ENCODE results near the gene VRK2.

Gene VRK2

GRCh38 chr2:58030771-58031170 lies 15.8 kb upstream of the VRK2 start:
- no peak for TF ChIP-seq CTCF (IDR thresholded peaks at IDR 0.05)

DNA sequence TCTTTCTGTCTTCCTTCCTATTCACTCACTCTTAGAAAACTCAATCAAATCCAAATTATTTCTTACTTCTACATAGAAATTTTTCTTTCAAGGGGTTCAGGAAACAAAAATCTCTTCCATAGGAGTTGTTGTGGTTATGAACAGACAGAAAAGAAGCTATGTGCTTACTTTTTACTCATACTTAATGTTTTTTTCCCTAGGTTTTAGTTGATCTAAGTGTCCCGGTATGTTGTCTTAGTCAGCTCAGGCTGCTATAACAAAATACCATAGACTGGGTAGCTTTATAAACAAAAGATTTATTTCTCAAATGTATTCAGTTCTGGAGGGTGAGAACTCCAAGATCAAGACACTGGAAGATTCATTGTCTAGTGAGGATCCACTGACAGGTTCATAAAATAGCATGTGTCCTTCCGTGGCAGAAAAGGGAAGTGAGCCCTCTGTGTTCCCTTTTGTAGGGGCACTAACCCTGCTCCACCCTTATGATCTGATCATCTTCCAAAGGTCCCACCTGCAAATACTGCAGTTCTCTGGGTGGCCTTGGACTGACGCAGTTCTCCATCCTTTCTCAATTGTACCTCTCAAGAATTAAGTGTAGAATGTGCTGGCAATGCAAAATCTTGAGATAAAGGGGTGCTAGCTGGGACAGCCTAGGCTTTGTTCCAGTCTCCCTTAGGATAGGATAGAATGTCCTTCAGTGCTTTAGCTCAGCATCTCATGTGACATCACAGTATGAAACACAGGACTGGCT lies 14.4 kb upstream of the VRK2 start:
- TF ChIP-seq CTCF (IDR thresholded peaks at IDR 0.05): no peak

DNA sequence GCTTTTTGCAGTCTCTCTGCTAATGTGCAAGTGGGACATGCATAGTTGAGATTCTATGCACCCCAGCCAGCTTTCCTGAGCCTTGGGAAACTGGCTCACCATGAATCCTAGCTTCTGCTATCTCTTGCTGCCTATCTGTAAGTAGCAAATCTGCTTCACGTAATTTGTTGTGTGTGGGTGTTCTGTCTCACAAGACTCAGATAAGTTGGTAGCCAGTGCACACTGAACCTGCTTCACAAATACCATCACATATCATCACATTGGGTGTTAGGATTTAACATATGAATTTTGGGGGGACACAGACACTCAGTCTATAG lies 13.9 kb upstream of the VRK2 start:
- TF ChIP-seq CTCF (IDR thresholded peaks at IDR 0.05): no peak

DNA sequence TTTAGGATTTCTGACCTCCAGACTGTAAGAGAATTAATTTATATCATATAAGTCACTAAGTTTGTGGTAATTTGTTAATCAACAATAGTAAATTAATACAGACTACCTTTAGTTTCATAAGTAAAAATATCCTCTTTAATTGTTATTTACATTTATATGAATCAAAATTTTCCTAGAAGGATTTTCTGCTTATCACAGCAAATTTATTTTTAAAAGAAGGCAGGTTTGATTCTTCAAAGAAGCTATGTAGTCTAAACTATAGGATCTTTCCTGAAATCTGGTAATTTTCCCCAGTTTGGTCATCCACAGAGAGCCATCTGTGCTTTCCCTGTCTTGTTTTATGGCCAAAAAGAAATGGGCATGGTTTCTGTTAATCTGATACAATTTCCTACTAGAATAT lies 13.1 kb upstream of the VRK2 start:
- no peak for TF ChIP-seq CTCF (IDR thresholded peaks at IDR 0.05)

DNA sequence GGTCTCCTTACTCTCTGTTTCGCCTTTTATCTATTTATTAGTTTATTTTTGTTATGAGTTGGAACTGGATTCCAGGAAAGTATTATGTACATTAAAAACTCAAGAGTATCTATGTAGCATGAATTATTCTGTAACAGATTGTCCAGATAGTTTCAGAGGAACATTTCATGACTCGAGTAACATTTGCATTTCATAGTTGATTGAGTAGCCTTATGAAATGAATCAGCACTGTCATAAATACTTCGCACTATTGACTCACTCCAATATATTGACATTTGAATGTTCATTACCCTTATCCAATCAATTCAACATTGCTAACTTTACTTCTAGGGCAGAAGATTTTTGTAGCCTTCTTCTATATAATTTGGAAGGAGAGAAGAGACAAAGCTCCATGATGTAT lies 11.3 kb upstream of the VRK2 start:
- no peak for TF ChIP-seq CTCF (IDR thresholded peaks at IDR 0.05)

DNA sequence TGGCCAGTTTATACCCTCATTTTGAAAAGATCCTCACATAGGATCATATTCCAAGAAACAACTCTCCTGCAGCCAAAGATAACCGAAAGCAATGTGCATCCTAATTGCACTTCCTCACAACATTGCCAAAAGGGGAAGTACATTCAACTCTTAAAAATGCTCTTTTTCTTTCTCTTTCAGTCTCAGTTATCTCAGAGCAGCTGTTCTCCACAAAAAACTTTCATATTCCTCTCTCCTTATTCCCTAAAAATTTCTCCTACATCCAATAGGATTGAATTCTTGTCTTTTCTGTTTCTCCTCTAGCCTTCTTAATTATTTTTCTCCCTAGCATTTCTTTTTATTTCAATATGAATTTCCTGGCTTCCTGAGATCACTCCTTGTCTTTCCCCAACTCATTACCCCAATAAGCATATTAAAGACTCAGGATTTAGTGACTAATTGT lies 7.4 kb upstream of the VRK2 start:
- no peak for TF ChIP-seq CTCF (IDR thresholded peaks at IDR 0.05)

DNA sequence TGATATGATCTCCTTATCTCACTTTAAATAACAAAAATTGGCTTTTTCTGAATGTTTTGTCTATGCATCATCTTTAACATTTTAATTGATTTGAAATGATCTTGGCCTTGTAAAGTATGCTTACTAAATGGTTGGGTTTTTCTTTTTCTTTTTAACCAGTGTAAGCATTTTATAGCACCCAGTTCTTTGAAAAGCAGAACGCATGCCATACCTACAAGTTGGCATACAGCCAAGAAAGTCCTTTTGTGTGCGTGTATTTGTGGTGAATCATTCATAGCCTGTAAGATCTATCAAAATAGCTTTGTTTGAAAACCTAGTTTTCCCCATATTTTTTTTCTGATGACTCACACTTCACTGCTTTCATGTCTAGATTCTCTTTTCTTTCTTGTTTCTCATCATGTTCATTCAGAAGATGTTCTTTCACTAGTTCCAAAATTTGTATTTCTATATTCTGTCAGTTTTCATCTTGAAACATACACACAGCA lies 4.1 kb upstream of the VRK2 start:
- TF ChIP-seq CTCF (IDR thresholded peaks at IDR 0.05): no peak

DNA sequence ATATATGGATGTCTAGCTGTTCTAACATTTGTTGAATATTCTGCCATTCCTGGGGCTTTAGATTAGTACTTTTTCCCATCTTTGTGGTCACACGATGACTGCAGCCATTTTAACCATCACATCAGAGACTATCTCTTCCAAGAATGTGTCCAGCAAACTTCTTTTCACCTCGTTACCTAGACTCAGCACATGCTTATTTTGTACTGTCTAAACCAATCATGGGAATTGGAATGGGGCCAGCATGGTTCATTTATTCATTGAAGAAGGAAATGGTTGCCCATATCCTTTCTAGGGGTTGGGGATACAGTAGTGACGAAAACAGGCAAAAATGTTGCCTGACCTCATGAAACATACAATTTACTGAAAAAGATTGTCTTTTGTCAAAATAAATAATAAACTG lies 2.5 kb upstream of the VRK2 start:
- TF ChIP-seq CTCF (IDR thresholded peaks at IDR 0.05): no peak
